ENCODE measurements around the gene NPPA.
A peak's percentile ranks its signal among the peaks of the same experiment; 100 is the strongest.
"Not testable (repeated sequence)": the region's sequence is repeated elsewhere in the genome, so short reads cannot be mapped to it uniquely, and the experiment has no call there.

The NPPA gene

DNA sequence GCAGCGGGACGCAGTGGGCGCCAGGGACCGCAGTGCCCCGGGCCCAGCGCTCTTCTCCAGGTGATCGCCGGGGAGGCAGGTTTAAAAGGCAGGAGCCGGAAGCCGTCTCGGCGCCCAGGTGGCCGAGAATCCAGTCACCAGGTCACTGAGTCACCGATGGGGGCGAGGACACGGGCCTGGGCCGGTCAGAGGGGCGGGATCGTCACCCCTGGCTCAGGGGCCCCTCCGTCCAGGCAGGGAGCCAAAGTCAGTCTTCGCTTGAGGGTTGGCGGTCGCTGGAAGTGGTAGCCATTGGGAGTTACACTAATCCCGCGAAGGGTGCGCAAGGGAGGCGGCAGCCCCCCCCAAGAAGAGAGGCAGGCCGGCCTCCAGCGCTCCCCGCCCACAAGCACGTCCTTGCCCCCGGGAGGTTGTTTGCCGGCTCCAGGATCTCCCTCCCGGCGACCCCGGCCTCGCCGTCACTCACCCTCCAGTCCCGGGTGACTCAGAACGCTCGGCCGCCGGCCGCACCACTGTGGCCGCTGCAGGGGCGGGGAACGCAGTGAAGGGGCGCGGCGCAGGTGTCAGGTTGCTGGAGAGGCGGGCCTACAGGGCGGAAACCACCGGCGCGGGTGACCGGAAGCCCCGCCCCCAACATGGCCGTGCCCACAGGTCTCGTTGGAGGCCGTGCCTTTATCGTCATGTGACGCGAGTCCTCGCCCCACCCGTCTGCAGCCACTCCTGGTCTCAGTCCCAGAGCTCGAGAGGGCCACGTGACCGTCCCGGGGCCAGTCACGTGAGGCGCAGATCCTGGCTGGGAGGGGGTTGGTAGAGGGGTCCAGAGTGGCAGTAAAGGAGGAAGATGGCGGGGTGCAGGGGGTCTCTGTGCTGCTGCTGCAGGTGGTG lies 41.9 kb downstream of the NPPA start, which contains the start of the genes CLCN6 and MTHFR:
Gene CLCN6 (plus strand): TSS at position 770 of the 885 bp plus-strand sequence. CDS start 72 bp downstream, at position 842.
Gene MTHFR (minus strand): TSS at position 543 of the 885 bp plus-strand sequence. CDS start 2,848 bp downstream, outside the sequence.
- DNase-seq: peak; percentile 97

DNA sequence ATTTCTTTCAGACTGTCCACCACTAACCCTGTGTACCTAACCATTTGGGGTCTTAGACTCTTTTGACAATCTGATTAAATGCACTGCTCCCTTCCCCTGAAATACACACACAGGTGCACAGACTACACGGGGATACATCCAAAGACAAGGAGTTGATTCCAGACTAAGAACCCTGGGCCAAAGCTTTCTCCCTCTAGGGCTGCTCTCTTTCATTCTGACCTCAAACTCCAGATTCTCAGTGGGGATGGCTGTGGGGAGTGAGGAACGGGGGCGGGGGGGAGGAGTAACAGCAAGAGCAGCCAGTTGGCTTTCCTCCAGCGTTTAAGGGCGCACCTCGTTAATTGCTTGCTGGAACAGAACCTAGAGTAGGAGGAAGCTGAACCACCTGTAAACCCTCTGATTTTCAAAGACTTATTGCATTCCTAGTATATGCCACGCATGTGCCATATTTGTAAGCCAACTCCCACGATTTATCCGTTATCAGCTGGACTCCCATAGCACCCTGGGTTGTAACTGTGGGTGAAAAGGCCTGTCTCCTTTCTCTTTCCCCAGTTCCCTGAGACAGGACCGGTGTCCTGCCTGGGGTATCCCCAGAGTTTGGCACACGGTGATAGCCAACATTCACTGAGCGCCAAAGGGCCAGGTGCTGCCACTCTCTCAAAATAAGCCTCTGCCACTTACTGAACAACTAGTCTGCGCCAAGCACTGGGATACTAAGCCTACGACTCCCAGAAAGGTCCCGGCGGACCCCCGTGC lies 42.7 kb downstream of the NPPA start:
- DNase-seq: peak; percentile 21

DNA sequence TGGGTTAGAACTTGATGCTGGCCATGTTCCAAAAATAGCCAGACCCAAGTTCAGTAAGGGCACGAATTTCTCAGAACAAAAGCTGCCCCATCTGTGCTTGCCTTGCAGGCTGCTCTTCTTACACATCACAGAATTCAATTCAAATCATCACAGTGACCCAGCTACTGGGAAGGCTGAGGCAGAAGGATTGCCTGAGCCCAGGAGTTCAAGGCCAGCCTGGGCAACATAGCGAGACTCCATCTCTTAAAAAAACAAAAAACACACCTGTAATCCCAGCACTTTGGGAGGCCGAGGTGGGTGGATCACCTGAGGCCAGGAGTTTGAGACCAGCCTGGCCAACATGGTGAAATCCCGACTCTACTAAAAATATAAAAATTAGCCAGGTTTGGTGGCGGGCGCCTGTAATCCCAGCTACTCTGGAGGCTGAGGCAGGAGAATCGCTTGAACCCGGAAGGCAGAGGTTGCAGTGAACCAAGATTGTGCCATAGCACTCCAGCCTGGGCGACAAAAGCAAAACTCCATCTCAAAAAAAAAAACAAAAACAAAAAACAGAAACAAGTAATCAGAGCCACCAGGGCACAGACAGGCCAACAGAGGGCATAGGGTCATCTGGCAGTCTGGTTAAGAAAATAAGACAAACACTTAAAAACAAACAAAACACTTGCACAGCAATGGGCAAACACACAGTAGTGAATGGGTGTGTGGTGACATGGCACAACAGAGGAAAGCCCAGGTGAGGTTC lies 43.5 kb downstream of the NPPA start:
- not testable (repeated sequence) for DNase-seq

DNA sequence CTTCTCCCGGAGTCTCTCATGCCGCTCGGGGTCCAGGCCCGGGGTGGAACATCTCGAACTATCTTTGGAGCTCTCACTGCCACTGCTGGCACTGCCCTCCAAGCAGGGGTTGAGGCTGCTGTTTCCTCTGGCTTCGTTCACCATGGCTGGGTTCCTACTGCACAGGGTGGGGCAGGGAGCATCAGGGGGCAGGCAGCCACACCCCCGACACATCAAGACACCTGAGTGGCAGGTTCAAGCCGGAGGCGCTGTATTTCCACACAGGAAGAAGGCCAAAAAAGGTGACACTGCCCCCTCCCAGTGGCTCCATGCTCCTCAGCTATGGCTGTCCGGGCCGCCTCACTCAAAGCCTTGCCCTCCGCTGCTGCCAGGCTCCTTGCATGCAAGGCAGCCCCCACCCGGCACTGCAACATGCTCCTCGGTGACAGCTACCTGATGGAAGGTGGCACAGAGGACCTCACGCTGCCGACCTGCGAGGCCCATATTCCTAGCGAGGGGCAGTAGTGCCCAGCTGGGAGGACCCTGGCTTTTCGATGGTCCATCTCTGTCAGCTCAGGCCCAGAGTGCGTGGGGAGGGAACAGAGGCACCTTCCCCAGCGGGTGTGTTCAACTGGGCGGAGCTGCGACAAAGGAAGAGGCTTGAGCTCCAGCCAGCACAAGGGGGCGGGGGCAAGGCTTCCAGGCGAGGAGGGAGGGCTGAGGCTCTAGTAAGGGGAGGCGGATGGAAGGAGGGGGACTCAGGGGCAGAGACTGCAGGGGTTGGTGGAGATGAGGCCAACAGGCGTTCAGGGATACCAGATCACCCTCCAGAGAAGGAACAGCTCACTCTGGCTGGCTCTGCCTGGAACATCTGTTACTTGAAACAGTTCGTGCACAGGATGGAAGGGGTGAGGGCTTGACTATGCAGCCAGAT lies 44.4 kb downstream of the NPPA start:
- DNase-seq: peak; percentile 74

DNA sequence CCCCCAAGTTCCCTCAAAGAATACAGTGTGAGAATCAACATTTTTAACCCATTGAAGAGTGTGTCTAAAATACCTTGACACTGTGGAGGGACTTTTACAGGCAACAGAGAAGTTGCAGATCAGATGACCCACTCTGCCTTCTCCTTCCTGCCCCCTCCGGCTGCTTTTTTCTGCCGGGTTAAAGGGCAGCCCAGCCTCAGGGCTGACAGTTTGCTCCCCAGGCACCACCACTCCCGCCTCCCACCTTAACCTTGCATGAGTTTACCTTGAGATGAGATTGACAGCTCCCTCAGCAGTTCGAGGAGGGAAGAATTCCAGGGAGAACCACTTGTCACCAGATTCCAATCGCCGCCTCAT lies 45.0 kb downstream of the NPPA start:
- DNase-seq: no peak

DNA sequence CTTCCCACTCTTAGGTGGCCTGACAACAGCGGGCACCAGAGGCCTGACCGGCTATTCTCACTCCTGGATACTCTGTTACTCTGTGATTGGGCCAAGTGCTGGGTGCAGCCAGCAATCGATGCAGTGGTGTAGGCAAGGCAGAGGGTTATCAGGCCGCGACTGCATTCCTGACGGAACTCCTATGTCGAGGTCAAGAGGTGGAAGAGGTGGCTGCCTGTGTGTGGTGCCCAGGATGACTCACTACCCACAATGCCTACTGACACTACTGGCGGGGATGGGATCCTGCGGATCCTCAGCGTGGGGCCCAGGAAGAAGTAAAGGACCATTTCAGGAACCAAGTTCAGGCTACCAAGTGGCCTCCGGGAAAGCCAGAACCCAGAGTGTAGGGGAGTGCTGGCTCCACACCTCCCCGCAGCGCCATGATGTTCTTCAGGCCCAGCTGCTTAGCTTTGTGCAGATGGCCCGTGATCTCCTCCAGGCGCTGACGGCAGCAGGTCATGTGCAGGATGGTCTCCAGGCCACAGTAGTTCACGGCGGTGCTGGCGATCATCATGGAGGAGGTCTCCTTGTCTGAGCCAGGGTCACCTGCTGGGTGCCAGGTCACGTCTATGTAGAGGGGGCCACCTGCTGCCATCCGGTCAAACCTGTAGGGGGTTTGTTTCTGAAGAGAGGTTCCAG lies 46.7 kb downstream of the NPPA start:
- DNase-seq: no peak

DNA sequence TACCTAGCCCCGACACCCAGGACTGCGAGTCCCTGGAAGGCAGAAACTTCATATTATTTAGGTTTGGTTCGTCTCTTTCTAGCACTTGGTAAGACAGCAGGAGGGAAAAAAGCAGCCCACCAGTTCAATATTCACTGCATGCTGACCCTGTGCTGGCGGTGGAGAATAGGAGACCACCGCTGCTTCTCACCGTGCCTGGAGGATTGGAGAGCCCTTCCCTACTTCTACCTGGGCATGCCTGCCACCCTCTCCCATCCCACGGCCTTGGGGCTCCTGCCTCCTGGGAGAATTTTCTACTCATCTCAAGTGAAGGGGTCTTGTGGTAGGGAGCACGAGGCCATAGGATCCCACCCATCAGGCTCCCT lies 47.2 kb downstream of the NPPA start:
- no peak for DNase-seq

DNA sequence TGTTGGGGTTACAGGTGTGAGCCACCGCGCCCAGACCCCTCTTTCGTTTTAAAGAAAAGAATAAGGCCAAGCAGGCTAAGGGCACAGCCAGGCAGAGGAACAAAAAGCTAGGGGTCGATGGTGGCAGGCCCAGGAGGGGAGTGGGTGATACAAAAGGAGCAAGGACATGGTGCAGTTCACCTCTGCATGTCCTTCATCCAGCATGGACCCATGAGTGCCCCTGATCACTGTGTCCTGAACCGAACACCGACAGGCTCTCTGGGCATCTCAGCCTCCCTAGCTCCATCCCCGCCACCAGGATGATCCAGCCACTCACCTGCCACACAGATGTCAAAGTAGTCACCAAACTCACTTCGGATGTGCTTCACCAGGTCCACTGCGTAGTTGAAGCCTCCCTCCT lies 47.7 kb downstream of the NPPA start:
- DNase-seq: no peak

DNA sequence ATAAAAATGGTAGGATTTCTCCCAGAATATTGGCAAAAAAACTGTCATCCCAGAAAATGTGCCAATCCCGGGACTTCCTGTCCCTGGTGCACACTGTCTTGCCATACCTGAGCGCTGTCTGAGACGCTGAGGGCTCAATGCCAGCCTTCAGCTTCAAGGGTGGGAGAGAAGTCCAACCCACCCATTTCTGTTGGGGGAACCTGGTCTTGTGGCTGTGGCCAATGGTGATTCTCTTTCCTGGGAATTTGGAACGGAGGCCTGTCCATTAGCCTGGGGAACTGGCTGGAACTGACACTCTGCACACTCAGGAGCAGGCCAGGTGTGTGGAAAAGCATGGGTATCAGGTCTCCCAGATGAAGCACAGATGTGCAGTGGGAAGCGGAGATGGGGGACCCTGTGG lies 48.5 kb downstream of the NPPA start:
- DNase-seq: no peak

DNA sequence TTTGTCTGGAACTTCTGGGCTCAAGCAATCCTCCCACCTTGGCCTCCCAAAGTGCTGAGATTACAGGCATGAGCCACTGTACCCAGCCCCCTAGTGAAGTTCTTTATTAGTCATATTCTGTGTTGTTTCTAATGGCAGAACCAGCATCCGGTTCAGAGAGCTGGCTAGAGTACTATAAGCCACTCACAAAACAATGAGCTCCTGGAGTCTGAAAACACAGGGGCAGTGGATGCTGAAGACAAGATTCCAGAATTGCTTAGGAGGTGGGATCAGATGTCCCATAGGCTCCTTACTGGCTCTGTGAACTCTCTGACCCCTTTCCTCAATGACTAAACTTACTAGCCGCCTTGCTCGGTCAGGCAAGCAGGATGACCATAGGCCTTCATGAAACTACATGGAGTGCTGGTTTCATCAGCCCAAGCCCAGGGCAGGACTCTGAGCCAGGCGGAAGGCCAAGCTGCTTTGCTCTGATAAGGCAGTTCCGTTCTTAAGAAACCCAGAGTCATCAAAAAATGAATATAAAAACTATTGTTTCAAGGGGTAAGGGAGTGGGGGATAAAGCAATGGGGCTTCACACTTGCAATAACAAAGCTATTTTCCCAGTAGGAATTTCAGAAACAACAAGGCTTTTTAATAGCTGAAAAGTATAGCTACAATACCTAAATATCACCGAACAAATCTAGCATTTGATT lies 49.9 kb downstream of the NPPA start:
- DNase-seq: no peak

DNA sequence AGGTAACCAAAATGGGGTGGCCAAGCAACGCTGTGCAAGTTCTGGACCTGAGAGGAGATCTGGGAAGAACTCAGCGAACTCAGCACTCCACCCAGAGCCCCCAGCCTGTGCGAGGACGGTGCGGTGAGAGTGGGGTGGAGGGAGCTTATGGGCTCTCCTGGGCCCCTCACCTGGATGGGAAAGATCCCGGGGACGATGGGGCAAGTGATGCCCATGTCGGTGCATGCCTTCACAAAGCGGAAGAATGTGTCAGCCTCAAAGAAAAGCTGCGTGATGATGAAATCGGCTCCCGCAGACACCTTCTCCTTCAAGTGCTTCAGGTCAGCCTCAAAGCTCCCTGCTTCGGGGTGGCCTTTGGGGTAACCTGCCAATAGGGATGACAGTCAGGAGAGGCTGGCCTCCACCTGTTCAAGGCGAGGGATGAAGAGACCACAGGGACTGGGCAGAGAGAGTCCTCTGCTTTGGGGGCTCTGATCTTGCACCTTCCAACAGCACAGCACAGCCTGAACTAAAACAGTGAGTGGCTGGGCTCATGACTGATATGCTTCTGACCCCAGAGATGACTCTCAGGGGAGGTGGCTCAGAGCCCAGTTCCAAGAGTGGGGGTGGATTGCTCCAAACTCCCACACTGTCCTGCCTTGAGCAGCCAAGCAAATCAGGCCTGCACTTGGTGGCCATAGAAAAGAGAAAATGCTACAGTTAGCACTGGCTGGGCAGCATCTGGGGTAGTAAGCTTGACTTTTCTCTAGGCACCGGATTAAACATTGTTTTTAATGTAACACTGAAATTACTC lies 51.4 kb downstream of the NPPA start:
- no peak for DNase-seq
